MM.1S (cell line): Measurements from ENCODE around the gene PARP8.

Experiments
- DNase-seq: peaks from one replicate; pipeline ENCODE4 v3.0.0-alpha.2; 2015
- H2AFZ ChIP-seq: fragments of 300-600 bp; sonication (generic); 2 replicates; pipeline ENCODE4 v1.6.0; 2016; ENCODE audit warnings: antibody characterized with exemption, low read length
- H3F3A ChIP-seq: fragments of 300-600 bp; sonication (generic); 2 replicates; pipeline ENCODE4 v1.6.1; 2016; ENCODE audit warnings: mild to moderate bottlenecking, antibody characterized with exemption, low read length, moderate library complexity, mixed read lengths; ENCODE audit not compliant: insufficient read depth
- H3K27ac ChIP-seq: fragments of 300-600 bp; sonication (generic); 2 replicates; pipeline ENCODE4 v1.5.1; 2016; ENCODE audit warnings: mild to moderate bottlenecking, low read length
- H3K27me3 ChIP-seq: fragments of 300-600 bp; sonication (generic); replicated peaks from 2 replicates; pipeline ENCODE4 v1.6.0; 2016; ENCODE audit warnings: low read length; ENCODE audit not compliant: insufficient read depth
- H3K36me3 ChIP-seq: fragments of 300-600 bp; sonication (generic); replicated peaks from 2 replicates; pipeline ENCODE4 v1.6.1; 2016; ENCODE audit warnings: mild to moderate bottlenecking, low read length, mixed read lengths; ENCODE audit not compliant: insufficient read depth
- H3K4me1 ChIP-seq: fragments of 300-600 bp; sonication (generic); 2 replicates; pipeline ENCODE4 v1.6.1; 2016; ENCODE audit warnings: low read length, mixed read lengths
- H3K4me2 ChIP-seq: fragments of 300-600 bp; sonication (generic); 2 replicates; pipeline ENCODE4 v1.6.0; 2016; ENCODE audit warnings: low read depth, low read length
- H3K4me3 ChIP-seq: fragments of 300-600 bp; sonication (generic); 2 replicates; pipeline ENCODE4 v1.5.1; 2016; ENCODE audit warnings: low read length, mixed read lengths
- H3K79me2 ChIP-seq: fragments of 300-600 bp; sonication (generic); 2 replicates; pipeline ENCODE4 v1.6.1; 2016; ENCODE audit warnings: mixed run types, low read length, mixed read lengths
- H3K9ac ChIP-seq: fragments of 300-600 bp; sonication (generic); 2 replicates; pipeline ENCODE4 v1.6.1; 2016; ENCODE audit warnings: low read length, mixed read lengths
- H3K9me2 ChIP-seq: fragments of 300-600 bp; sonication (generic); replicated peaks from 2 replicates; pipeline ENCODE4 v1.6.1; 2016; ENCODE audit warnings: mild to moderate bottlenecking, low read length, mixed read lengths; ENCODE audit not compliant: insufficient read depth
- H3K9me3 ChIP-seq: fragments of 300-600 bp; sonication (generic); replicated peaks from 2 replicates; pipeline ENCODE4 v1.6.1; 2016; ENCODE audit warnings: mild to moderate bottlenecking, low read length, mixed read lengths; ENCODE audit not compliant: insufficient read depth
- H4K20me1 ChIP-seq: fragments of 300-600 bp; sonication (generic); 2 replicates; pipeline ENCODE4 v1.6.1; 2016; ENCODE audit warnings: mild to moderate bottlenecking, low read length, moderate library complexity, mixed read lengths; ENCODE audit not compliant: insufficient read depth
- EZH2 ChIP-seq: fragments of 300-600 bp; sonication (generic); optimal IDR thresholded peaks from 2 replicates; pipeline ENCODE3; 2017; ENCODE audit warnings: low read depth, mild to moderate bottlenecking, antibody characterized with exemption, low read length, mixed read lengths
- EZH2phosphoT487 ChIP-seq: fragments of 300-600 bp; sonication (generic); IDR thresholded peaks from 2 replicates; pipeline ENCODE4 v1.6.1; 2018; ENCODE audit warnings: antibody characterized with exemption, low read length
- TF ChIP-seq, protein P1 (sequence below): fragments of 300-600 bp; sonication (generic); IDR thresholded peaks from 2 replicates; pipeline ENCODE4 v1.5.1; 2016; ENCODE audit warnings: antibody characterized with exemption, low read length, mixed read lengths

Gene PARP8

DNA sequence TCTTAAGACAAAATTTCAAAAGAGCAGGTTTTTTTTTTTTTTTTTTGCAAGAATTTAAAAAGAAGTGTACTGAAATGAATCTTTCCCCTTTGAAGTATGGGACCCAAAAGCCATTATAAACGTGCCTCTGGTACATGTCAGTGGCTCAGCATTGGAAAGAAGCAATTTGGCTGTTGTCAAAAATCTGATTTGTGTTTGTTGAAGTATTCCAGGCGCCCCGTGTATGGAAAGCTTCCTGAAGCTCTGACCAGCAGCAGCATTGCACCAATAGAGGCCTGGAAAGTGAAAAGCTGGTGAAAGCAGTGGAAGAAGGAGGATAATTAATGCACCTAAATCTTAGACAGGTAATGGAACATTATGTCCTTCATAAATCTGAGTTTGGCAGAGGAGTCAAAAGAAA is 215.0 kb downstream of the PARP8 start:
- Histone ChIP-seq H3K4me3 (no peak overlapping the region), H3K9ac (no peak overlapping the region), H3K4me2 (no peak overlapping the region), H2AFZ (no peak overlapping the region), H3K36me3 (no peaks in the 10 kb centered on the region), H3F3A (no peaks in the 10 kb centered on the region), H3K27ac (no peak overlapping the region), H3K4me1 (no peaks in the 10 kb centered on the region), H3K9me3 (no peaks in the 10 kb centered on the region), H4K20me1 (no peaks in the 10 kb centered on the region), H3K79me2 (no peaks in the 10 kb centered on the region), H3K27me3 (no peaks in the 10 kb centered on the region), H3K9me2 (no peaks in the 10 kb centered on the region)
- DNase-seq, result no peak
- TF ChIP-seq EZH2phosphoT487 (no peak), EZH2 (no peak)
- TF ChIP-seq, protein P1, sequence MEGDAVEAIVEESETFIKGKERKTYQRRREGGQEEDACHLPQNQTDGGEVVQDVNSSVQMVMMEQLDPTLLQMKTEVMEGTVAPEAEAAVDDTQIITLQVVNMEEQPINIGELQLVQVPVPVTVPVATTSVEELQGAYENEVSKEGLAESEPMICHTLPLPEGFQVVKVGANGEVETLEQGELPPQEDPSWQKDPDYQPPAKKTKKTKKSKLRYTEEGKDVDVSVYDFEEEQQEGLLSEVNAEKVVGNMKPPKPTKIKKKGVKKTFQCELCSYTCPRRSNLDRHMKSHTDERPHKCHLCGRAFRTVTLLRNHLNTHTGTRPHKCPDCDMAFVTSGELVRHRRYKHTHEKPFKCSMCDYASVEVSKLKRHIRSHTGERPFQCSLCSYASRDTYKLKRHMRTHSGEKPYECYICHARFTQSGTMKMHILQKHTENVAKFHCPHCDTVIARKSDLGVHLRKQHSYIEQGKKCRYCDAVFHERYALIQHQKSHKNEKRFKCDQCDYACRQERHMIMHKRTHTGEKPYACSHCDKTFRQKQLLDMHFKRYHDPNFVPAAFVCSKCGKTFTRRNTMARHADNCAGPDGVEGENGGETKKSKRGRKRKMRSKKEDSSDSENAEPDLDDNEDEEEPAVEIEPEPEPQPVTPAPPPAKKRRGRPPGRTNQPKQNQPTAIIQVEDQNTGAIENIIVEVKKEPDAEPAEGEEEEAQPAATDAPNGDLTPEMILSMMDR, result no peak

DNA sequence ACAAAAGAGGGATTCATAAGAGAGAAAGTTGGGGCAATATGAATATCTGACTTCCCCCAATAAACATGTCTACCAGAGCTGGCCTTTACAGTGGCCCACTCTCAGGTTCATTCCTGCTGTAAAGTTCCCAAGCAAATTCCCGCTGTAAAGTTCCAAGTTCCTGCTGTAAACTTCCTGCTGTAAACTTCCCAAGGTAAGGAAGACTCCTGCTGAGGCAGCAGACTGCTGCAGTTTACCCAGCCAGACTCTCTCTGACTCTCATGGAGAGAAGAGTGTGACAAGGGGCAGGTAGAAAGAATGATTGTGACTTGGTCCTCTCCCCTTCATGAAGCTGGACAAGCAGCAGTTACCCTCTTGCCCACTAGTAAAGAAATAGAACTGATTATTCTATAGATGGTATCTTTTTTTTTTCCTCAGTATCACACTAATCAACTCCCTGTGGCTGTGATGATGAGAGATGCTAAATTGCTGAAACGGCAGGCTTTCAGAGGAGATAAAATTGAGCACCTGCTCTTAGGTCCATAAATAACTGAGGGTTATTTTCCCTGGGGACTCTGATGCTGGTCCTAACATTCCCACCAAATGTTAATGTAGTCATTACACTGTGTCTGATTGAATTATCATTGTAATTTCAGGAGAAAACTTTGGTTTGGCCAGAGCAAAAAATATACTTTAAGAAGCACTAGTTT is 220.4 kb downstream of the PARP8 start:
- Histone ChIP-seq H3K9me2 (no peaks in the 10 kb centered on the region), H3K4me2 (no peak overlapping the region), H3K9me3 (no peaks in the 10 kb centered on the region), H3F3A (no peaks in the 10 kb centered on the region), H3K27me3 (no peaks in the 10 kb centered on the region), H4K20me1 (no peaks in the 10 kb centered on the region), H3K9ac (no peak overlapping the region), H3K4me1 (no peaks in the 10 kb centered on the region), H3K79me2 (no peaks in the 10 kb centered on the region), H3K36me3 (no peaks in the 10 kb centered on the region), H3K4me3 (no peak overlapping the region), H2AFZ (no peak overlapping the region), H3K27ac (no peak overlapping the region)
- TF ChIP-seq EZH2 (no peak), EZH2phosphoT487 (no peak)
- TF ChIP-seq, protein P1, result no peak
- DNase-seq, result no peak

DNA sequence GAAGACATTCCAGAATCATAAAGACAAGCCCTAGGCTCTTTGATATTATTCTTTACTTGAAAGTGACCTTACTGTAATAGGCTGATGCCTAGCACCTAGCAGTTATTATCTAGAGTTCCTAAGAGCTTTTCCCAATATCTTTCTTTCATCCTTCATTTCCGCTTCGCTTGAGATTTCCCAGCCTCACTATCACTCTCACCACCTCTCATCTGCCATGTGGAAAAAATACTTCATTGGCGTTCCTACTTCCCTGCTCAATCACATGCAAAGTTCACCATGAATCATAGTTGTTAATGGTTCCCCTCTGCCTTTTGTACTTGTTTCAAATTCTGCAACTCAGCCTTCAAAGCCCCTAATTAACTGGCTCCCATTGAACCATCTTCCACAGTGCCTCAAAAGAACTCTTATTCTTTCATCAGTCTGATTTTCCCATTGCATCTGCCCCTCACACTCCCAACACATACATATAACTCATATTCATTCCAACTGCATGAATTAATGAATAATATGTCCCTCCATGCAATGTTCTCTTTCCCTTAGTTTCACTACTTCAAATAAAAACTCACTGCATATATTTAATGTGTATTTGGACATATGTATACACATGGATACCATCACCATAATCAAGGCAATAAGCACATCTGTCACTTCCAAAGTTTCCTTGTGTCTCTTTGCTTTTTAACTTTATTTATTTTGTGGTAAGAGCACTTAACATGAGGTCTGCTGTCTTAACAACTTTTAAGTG is 221.6 kb downstream of the PARP8 start:
- no peaks in the 10 kb centered on the region for H3K9me2 ChIP-seq
- no peaks in the 10 kb centered on the region for H4K20me1 ChIP-seq
- H3K79me2 ChIP-seq, result no peaks in the 10 kb centered on the region
- no peaks in the 10 kb centered on the region for H3K27me3 ChIP-seq
- no peak overlapping the region for H2AFZ ChIP-seq
- no peaks in the 10 kb centered on the region for H3K36me3 ChIP-seq
- H3K4me3 ChIP-seq, result no peak overlapping the region
- H3K9me3 ChIP-seq, result no peaks in the 10 kb centered on the region
- no peak for DNase-seq
- H3F3A ChIP-seq, result no peaks in the 10 kb centered on the region
- H3K4me2 ChIP-seq, result no peak overlapping the region
- H3K27ac ChIP-seq, result no peak overlapping the region
- TF ChIP-seq EZH2 (no peak), EZH2phosphoT487 (no peak)
- TF ChIP-seq, protein P1, result no peak
- H3K4me1 ChIP-seq, result no peaks in the 10 kb centered on the region
- no peak overlapping the region for H3K9ac ChIP-seq
